Neural crest cell (in vitro differentiated cells): Measurements from ENCODE around the gene NHSL2. TPM values are rescaled to one million over a fixed set of nuclear protein-coding genes. Genes with fewer than 3 reads are reported as not detected.
"Not testable (repeated sequence)": the region's sequence is repeated elsewhere in the genome, so short reads cannot be mapped to it uniquely, and the experiment has no call there.

ENCODE experiments used
- DNase-seq: peaks from one replicate; pipeline ENCODE4 v3.0.0; 2021; ENCODE audit warnings: low read depth, mixed read lengths, low spot score
- H3K27ac Mint-ChIP-seq: one replicate; pipeline ENCODE4 v1.8.0; 2021; ENCODE audit warnings: mild to moderate bottlenecking, mixed read lengths; ENCODE audit not compliant: unreplicated experiment
- H3K27me3 Mint-ChIP-seq: 2 replicates; pipeline ENCODE4 v1.8.0; 2021; ENCODE audit warnings: low read depth, mild to moderate bottlenecking, mixed read lengths
- H3K36me3 Mint-ChIP-seq: 2 replicates; pipeline ENCODE4 v1.8.0; 2021; ENCODE audit warnings: low read depth, mild to moderate bottlenecking, mixed read lengths
- H3K4me1 Mint-ChIP-seq: 2 replicates; pipeline ENCODE4 v1.8.0; 2021; ENCODE audit warnings: mixed read lengths
- H3K4me3 Mint-ChIP-seq: one replicate; pipeline ENCODE4 v1.8.0; 2021; ENCODE audit warnings: mild to moderate bottlenecking, mixed read lengths
- H3K9me3 Mint-ChIP-seq: 2 replicates; pipeline ENCODE4 v1.8.0; 2021; ENCODE audit warnings: mixed read lengths
- total RNA-seq: library from RNA; stranded (reverse); gene quantifications from 2 replicates; pipeline ENCODE4 v1.2.1, GENCODE V29; 2021
- TF ChIP-seq, protein P1 (sequence below): fragments of 200-600 bp; sonication (generic); conservative IDR thresholded peaks from 2 replicates; pipeline ENCODE4 v1.5.0; 2021; ENCODE audit warnings: antibody characterized with exemption, mild to moderate bottlenecking

NHSL2 gene
- total RNA-seq, 1 donor from 2014 or later, result 9.9 TPM

DNA sequence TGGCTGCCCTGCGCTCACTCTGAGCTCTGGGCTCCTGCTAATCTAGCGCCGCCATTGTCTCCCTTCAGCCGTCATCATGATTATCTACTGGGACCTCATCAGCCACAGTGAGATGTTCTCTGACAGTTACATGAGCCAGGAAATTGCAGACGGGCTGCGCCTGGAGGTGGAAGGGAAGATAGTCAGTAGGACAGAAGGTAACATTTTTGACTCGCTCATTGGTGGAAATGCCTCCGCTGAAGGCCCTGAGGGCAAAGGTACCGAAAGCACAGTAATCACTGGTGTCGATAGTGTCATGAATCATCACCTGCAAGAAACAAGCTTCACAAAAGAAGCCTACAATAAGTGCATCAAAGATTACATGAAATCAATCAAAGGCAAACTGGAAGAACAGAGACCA, 249.1 kb downstream of the NHSL2 start:
- H3K27ac Mint-ChIP-seq, result no peak overlapping the region
- peaks cover 15% of the 10 kb centered on the region for H3K36me3 Mint-ChIP-seq
- peaks cover 29% of the 10 kb centered on the region for H3K9me3 Mint-ChIP-seq
- H3K4me3 Mint-ChIP-seq, result no peak overlapping the region
- no peaks in the 10 kb centered on the region for H3K27me3 Mint-ChIP-seq
- TF ChIP-seq, protein P1, sequence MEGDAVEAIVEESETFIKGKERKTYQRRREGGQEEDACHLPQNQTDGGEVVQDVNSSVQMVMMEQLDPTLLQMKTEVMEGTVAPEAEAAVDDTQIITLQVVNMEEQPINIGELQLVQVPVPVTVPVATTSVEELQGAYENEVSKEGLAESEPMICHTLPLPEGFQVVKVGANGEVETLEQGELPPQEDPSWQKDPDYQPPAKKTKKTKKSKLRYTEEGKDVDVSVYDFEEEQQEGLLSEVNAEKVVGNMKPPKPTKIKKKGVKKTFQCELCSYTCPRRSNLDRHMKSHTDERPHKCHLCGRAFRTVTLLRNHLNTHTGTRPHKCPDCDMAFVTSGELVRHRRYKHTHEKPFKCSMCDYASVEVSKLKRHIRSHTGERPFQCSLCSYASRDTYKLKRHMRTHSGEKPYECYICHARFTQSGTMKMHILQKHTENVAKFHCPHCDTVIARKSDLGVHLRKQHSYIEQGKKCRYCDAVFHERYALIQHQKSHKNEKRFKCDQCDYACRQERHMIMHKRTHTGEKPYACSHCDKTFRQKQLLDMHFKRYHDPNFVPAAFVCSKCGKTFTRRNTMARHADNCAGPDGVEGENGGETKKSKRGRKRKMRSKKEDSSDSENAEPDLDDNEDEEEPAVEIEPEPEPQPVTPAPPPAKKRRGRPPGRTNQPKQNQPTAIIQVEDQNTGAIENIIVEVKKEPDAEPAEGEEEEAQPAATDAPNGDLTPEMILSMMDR, result no peak
- no peak for DNase-seq
- H3K4me1 Mint-ChIP-seq, result no peaks in the 10 kb centered on the region

DNA sequence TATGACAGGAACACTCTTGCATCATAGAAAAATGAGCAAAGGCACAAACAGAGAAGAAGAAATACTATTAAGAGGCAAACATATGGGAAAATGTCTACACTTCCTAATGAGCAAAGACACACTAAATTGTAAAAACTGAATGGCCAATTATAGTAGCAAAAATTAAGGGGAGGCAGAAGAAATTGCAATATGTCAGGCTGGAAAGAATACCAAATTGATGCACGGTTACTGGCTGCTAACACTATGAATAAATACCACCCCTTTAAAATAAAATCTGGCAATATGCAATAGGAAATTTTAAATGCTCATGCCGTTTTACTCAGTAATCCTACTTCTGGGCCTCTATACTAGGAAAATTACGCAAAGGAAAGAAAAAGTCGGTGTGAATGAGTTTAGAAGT, 254.9 kb downstream of the NHSL2 start:
- no peaks in the 10 kb centered on the region for H3K27me3 Mint-ChIP-seq
- H3K9me3 Mint-ChIP-seq, result peaks cover 5% of the 10 kb centered on the region
- no peak for DNase-seq
- no peak overlapping the region for H3K4me3 Mint-ChIP-seq
- no peak overlapping the region for H3K27ac Mint-ChIP-seq
- no peaks in the 10 kb centered on the region for H3K4me1 Mint-ChIP-seq
- TF ChIP-seq, protein P1, result no peak
- no peaks in the 10 kb centered on the region for H3K36me3 Mint-ChIP-seq

DNA sequence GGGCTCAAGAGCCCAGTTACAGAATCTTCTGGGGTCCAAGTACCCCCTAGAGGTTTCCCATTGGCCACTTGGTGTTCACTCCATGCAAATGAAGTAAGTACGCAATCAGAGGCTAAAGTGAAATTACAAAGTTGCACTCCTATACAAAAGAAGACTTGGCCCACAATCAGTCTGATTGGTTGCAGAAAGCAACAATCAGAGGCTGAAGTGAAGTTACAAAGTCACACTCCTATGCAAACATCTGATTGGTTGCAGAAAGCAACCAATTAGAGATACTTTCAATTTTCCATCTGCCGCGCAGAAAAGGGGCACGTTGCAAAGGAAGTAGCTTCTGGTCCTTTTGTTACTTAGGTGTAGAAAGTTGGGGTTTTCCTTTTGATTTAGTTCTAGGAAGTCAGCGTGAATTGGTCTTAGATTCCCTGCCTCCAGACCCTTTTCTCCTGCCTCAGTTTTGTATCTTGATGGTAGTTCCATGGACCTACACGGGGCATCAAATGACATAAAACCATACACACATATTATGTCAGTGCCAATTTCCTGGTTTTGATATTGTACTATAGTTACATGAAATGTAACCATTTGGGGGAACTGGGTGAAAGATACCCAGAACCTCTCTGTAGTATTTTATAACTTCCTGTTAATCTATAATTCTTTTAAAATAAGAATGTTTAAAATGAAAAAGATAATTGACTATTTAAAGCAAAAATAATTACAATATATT, 258.5 kb downstream of the NHSL2 start:
- Mint-ChIP-seq H3K4me3 (no peak overlapping the region), H3K4me1 (no peaks in the 10 kb centered on the region), H3K36me3 (no peaks in the 10 kb centered on the region), H3K9me3 (no peaks in the 10 kb centered on the region), H3K27ac (no peak overlapping the region), H3K27me3 (no peaks in the 10 kb centered on the region)
- TF ChIP-seq, protein P1, result no peak
- no peak for DNase-seq

DNA sequence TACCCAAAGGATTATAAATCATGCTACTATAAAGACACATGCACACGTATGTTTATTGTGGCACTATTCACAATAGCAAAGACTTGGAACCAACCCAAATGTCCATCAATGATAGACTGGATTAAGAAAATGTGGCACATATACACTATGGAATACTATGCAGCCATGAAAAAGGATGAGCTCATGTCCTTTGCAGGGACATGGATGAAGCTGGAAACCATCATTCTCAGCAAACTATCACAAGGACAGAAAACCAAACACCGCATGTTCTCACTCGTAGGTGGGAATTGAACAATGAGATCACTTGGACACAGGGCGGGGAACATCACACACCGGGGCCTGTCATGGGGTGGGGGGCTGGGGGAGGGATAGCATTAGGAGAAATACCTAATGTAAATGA, 265.6 kb downstream of the NHSL2 start:
- H3K4me3 Mint-ChIP-seq, H3K27me3 Mint-ChIP-seq, H3K36me3 Mint-ChIP-seq, H3K27ac Mint-ChIP-seq, DNase-seq, H3K4me1 Mint-ChIP-seq, H3K9me3 Mint-ChIP-seq: not testable (repeated sequence)

DNA sequence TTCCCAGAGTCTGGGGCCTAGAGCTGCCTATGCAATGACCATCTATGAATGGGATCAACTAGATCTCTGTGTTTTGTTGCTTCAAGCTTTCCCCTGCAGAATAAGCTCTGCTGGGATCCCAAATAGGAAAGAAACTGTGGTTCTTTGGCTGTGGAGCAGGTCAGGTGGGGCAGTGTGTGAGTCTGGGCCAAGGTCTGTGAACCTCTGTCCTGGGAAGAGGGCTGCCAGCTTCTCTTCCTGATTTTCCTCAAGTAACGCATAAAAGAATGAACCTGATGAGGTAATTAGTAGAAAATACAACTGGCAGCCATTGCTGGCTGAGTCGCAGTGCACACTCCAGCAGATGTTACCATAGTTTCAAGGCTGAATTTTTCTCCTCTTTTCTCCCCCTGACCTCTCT, 266.3 kb downstream of the NHSL2 start:
- no peak for DNase-seq
- Mint-ChIP-seq H3K27me3 (no peaks in the 10 kb centered on the region), H3K36me3 (peaks cover 9% of the 10 kb centered on the region), H3K9me3 (peaks cover 5% of the 10 kb centered on the region), H3K4me3 (no peak overlapping the region), H3K4me1 (peaks cover 9% of the 10 kb centered on the region), H3K27ac (peak overlapping the region; percentile 40)
- TF ChIP-seq, protein P1, result no peak

DNA sequence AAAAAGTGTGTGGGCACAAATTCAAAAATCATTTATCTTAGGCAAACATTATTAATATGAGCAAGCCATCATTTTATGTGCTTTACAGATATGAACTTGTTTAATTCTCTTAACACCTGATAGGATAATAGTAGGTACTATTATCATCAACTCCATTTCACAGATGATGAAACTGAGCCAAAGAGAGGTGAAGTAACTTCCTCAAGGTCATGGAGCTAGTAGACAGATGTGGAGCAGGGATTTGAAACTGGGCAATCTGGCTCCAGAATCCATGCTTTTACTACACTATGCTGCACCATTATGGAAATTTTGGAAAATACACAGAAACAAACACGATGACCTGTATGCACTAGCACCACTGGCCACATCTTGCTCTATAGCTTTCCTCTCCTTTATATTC, 269.9 kb downstream of the NHSL2 start:
- Mint-ChIP-seq H3K27ac (no peak overlapping the region), H3K9me3 (peaks cover 4% of the 10 kb centered on the region), H3K4me3 (no peak overlapping the region), H3K27me3 (no peaks in the 10 kb centered on the region), H3K36me3 (peaks cover 9% of the 10 kb centered on the region), H3K4me1 (peaks cover 9% of the 10 kb centered on the region)
- no peak for DNase-seq
- TF ChIP-seq, protein P1, result no peak
